Stimulated activated naive CD4-positive, alpha-beta T cell treated with Interleukin-2 at 50 U/mL for 16 hours (primary cell): ENCODE results near the gene SLC46A3.
A peak's percentile ranks its signal among the peaks of the same experiment; 100 is the strongest.
"Not testable (repeated sequence)": the region's sequence is repeated elsewhere in the genome, so short reads cannot be mapped to it uniquely, and the experiment has no call there.

ENCODE experiments used
- DNase-seq: peaks from one replicate; lab custom pipeline; 2025; lab: John Stamatoyannopoulos, UW

SLC46A3 gene, protein sequence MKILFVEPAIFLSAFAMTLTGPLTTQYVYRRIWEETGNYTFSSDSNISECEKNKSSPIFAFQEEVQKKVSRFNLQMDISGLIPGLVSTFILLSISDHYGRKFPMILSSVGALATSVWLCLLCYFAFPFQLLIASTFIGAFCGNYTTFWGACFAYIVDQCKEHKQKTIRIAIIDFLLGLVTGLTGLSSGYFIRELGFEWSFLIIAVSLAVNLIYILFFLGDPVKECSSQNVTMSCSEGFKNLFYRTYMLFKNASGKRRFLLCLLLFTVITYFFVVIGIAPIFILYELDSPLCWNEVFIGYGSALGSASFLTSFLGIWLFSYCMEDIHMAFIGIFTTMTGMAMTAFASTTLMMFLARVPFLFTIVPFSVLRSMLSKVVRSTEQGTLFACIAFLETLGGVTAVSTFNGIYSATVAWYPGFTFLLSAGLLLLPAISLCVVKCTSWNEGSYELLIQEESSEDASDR

DNA sequence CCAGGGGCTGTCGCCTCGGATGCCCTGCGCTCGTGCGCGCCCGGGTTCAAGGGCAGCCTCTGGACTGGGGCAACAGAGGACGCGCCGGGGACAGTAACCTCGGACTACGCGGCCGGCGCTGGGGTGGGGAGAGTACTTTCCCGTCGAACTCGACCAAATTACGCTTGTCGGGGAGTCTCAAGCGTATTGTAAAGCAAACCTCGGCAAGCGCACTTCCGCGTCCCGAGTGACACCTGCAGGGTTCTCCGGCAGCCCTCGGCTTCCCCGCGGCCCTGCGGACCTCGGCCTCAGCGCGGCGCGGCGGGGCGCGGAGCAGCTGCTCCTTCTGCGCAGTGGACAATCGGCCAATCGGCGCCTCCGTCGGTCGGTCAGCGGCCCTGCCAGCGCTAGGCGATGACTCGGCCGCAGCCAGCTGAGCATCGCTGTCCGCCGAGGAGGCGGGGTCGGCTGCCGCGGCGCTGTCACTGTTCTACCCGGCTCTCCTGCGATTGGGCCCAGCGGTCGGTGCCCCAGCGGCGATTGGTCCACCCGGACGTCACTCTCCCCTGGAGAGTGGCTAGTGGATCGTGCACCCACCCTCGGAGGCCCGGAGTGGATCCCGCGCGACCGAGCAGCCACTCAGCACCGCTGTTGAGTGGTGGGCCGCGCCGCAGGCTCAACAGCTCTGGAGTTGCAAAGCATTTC is at the start of gene SLC46A3:
SLC46A3 (minus strand) TSS at position 428 of the 684 bp plus-strand sequence. CDS start 972 bp downstream, outside the sequence.
- DNase-seq, result peak; percentile 97

DNA sequence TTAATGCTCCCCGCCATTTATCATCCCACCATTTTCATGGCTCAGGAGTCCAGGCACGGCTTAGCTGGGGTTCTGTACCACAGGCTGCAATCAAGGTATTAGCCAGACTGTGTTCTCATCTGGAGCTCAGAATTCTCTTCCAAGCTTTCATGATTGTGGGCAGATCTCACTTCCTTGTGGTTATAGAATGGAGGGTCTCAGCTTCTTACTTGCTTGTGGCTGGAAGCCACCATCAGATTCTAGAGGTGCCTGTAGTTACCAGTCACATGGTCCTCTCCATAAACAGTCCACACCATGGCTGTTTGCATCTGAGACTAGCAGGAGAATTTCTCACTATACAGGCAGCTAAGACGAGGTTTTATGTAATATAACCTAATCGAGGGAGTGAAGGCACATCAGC is 45.1 kb upstream of the SLC46A3 start:
- DNase-seq, result no peak

DNA sequence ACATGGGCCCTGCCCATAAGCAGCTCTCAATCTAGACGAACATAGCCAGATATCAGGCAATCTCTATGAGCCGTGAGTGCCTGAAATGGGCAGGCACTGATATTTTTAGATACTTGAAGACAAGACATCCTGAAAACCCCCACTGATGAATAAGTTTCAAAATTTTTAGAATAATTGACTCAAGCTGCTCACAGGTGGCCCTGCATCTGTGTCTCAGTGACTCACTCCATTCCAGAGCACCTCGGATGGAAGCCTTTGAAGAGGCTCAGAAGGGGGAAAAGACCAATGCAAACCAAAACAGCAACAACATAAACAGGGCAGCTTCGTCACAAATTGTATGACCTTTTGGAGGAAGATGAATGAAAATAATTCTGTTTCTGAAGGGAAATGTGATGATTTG is 42.8 kb upstream of the SLC46A3 start:
- DNase-seq, result no peak

DNA sequence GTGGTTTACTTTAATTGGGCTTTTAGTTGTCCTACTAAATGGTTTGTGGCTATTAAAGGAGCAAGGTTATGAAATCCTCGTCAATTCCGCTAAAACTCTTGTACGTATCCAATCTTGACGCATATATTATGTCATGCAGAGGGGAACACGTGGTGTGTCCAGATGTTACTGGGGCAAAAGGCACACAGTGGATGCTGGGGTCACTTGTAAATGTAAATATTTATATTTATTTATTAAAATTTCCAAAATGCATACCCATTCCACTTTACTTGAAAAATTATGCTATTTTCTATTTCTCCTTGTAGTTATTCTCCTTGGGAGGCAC is 36.7 kb upstream of the SLC46A3 start:
- DNase-seq, result no peak

DNA sequence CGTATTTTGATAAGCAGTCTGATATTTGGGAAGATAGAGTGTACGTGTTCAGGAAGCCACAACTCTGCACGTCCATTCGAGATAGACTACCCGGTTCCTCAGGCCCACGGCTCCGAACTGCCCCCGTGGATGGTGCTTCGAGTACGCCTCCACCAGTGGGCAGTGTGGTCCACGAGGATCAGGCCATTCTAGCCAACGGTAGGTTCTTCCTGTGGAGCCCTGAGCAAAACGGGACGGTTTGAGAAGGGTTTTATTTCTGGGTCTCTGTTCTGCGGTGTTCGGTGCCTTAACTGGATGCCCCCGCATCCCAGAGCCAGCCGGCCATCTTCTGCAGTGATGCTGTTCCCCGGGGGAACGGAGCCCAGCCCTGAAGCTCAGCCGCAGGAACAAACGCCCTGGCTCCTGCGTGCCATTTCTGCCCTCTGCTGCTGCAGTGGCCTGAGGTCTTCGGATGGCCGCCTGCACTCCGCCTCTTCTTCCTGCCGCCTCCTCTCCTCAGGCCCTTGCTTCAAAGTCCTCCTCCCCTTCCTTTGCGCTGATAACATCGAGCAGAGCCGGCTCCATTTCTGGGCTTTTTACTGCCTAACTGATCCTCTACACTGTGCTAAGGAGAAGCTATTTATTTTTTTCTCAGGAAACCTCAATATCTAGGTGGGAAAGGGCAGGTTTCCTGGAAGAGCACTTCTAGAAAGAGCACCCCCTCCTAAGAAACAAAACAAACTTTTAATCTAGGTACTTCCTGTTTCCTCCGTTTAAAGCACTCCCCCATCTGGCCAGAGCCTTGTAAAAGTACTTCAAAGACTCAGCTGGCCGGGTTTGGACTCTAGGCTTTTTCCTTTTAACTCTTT is 36.2 kb upstream of the SLC46A3 start:
- no peak for DNase-seq

DNA sequence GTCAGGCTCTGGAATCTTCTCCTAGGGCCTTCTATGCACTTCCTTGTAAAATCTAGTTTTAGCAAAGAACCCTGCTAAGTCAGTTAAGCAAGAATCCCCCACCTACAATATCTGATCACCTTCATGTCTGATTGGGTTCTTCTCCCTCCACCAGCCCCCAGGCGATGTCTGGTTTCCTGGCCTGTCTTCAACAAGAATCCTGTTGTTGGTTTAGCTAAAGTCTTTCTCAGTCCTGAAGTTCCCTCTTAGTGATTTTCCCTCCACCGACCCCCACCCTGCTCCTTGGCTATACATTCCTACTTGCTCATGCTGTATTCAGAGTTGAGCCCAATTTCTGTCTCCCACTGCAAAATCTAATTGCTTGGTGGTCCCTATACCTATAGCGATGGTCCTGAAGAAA is 35.2 kb upstream of the SLC46A3 start:
- DNase-seq, result no peak

DNA sequence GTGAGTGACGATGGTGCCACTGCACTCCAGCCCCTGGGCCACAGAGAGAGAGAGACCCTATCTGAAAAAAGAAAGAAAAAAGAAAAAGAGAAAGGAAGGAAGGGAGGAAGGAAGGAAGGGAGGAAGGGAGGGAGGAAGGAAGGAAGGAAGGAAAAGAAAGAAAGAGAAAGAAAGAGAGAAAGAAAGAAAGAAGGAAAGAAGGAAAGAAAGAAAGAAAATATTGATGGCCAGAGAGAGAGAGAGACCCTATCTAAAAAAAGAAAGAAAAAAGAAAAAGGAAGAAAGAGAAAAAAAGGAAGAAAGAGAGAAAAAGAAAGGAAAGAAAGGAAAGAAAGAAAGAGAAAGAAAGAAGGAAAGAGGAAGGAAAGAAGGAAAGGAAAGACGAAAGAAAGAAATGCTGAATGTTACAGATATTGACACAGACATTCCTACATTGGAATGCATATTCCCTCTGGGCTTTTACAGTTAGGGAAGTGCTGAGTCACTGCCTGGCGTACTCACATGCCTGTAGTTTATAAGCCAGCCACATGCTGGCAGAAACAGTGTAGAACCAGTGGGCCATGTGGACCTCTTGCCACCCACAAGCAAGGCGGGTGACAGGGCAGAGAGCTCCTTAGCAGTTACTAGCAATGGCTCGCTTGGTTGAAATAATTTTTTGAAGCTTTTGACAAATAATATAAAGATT is 34.6 kb upstream of the SLC46A3 start:
- no peak for DNase-seq

DNA sequence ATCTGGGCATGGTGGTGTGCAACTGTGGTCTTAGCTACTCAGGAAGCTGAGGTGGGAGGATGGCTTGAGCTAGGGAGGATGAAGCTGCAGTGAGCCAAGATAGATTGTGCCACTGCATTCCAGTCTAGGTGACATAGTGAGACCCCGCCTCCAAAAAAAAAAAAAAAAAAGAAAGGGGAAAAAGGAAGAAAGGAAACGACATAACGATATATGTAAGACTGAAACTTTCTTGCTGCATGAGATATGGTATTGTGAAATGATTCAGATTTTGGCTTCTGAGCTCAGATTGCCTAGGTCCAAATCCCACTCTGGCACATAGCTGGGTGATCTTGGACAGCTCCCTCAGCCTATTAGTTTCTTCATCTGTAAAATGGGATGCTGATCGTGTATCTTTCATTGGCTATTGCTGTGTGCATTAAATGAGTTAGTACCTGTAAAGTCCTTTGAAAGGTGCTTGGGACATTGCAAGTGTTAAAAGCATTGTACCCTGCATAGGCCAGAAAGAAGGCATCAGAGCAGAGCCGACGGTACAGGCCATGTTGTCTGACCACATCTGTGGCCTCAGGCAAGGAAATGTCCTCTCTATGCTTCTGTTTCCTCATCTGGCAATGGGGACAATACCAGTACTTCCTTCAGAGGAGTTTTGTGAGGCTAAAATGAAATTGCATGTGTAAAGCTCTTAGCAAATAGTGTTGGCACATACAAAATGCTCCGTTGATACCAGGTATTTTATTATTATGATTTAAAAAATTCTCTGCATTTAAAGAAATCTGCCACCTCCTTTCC is 32.6 kb upstream of the SLC46A3 start:
- DNase-seq, result no peak

DNA sequence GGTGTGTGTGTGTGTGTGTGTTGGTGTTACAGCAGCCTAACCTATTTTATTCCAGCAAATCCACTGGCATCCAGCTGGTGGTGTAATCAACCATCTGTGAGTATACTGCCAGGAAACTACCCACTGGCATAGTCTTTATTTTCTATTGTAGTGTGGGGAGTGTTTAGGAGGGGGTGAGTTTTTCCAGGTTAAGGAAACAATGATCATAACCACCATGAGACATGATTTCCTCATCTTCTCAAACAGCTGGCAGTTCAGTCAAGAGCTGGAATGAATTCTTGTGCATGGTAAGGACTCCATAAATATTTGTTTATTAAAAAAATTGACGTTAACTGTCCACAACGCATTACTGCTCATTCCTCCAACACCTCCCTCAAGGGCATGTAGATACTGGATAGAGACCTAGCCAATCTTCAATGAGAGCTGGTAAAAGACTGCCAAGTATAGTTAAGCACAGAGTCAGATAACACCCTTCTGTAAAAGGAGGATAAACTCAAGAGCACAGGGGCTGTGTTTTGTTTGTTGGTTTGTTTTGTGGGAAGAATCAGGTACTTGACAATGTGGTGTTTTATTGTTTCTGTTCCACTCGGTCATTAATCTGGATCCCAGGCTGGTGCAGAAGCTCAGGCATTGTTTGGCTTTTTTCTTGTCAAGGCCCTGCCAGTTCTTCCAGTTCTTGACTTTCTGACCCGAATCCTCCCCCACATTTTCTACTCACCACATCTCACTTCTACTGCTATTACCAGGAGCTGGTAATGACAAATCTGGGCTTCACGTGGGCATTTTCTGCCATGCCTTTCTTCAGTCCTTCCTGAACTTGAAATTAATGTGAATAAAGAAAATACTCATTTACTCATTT is 31.6 kb upstream of the SLC46A3 start:
- no peak for DNase-seq

DNA sequence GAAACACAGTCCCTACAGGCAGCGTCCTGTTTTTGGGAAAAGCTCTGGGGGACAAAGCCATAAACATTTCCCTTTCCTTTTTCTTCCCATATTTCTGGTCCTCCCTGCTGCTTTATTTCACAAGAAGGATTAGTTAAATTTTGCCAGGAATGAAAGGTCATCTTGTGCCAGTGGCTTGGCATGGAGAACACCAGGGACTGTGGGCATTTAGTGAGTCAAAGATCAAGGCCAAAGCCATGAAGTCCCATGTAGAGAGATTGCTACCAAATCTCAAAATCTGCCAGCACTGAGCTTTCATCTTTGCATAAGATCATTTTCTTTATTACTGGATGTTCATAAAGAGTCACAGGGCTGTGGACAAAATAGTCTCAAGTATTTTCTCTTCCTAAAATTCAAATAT is 29.1 kb upstream of the SLC46A3 start:
- DNase-seq, result no peak

DNA sequence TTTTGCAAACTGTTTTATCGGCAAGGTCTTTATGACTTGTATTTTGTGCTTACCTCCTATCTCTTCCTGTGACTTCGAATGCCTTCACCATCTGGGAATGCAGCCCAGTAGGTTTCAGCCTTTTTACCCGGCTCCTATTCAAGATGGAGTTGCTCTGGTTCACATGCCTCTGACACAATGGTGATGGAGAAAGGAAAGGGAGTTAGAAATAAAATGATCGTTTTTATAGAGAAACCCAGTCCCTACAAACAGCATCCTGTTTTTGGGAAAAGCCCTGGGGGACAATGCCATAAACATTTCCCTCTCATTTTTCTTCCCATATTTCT is 27.5 kb upstream of the SLC46A3 start:
- no peak for DNase-seq

DNA sequence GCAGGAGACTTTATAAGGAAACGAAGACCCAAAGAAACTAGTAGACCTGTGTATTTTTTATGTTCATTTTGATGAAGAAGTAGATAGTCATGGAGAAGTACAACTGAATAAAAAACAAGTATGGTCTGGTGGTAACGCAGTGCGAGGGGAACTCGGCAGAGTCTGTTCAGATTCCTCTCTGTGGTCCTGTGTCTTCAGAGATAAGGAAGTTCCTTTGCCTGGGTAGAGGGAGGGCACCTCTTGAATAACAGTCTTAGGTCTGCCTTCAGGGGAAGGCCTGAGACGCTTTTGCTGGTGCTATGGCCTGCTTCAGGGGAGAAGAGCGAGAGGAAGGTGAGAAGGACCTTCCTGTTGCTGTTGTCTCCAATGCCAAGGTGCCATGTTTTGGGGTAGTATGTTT is 25.9 kb upstream of the SLC46A3 start:
- DNase-seq, result no peak

DNA sequence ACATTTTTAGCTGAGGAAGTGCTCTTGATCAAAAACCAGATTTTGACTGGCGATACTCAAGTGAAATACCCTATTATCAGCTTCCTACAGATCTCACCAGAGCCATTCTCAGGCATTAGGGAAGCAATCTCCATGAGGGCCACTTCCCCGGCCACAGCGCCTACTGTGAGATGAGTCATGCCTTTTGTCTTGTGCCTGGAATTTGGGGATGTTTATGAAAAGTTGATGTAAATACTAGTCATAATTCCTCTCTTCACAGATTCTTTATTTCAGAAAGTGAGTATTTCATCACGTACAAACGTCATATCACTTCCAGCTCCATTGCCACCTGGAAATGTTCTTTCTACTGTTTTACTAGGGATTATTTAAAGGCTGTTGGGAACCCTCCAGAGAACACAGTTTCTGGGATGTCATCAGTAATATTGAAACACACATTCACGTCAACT is 25.3 kb upstream of the SLC46A3 start:
- no peak for DNase-seq

DNA sequence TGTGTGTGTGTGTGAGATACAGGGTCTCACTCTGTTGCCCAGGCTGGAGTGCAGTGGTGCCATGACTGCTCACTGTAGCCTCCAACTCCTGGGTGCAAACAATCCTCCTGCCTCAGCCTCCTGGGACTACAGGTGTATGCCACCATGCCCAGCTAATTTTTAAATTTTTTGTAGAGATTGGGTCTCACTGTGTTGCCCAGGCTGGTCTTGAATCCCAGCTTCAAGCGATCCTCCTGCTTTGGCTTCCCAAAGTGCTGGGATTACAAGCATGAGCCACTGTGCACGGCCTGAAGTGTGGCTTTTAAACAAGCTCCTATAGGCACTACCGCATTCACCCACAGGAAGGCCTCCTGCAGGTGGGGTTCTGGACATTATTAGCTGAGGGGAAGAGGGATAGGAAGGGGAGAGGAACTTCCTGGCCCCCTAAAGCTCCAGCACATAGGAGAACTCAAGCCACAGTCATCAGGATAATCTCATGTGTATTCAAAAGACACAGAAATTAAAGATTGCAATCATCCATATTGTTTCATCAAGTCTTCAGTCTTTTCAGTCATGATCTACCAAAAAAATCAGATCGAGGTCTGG is 24.8 kb upstream of the SLC46A3 start:
- no peak for DNase-seq

DNA sequence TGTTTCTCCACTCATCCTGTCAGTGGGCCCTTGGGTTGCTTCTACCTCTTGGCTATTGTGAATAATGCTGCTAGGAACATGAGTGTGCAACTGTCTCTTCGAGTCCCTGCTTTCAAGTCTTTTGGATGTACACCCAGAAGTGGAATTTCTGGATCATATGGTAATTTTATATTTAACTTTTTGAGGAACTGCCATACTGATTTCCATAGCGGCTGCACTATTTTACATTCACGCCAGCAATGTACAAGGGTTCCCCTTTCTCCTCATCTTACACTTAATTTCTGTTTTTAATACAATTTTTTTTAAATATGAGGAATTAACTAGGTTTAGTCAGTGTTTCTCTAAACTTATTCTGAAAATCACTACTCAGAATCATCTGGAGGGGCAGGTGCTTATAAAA is 24.2 kb upstream of the SLC46A3 start:
- DNase-seq, result no peak

DNA sequence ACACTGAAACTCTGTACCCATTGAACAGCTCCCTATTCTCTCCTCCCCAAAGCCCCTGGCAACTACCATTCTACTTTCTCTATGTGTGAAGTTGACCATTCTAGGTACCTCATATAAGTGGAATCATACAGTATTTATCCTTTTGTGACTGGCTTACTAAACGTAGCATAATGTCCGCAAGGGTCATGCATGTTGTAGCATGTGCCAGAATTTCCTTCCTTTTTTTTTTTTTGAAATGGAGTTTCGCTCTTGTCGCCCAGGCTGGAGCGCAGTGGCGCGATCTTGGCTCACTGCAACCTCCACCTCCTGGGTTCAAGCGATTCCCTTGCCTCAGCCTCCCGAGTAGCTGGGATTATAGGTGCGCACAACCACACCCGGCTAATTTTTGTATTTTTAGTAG is 23.7 kb upstream of the SLC46A3 start:
- DNase-seq, result not testable (repeated sequence)

DNA sequence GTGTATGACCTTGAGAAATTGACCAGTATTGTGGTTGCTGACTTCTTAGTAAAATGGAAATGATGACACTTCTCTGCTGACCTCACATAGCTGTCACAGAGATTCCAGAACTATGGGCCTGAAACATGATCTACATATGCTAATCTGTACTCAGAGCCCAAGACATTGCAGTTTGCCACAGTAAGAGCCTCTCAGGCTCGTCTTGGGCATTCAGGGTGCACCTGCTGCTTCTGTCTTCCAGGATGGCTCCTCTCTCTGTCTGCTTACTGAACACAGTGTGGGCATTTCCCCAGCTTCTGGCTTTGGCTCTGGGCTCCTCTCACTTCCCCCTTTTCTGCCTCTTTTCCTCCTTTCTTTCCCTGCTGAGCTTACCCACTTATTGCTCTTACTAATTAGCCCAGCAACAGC is 22.3 kb upstream of the SLC46A3 start:
- no peak for DNase-seq

DNA sequence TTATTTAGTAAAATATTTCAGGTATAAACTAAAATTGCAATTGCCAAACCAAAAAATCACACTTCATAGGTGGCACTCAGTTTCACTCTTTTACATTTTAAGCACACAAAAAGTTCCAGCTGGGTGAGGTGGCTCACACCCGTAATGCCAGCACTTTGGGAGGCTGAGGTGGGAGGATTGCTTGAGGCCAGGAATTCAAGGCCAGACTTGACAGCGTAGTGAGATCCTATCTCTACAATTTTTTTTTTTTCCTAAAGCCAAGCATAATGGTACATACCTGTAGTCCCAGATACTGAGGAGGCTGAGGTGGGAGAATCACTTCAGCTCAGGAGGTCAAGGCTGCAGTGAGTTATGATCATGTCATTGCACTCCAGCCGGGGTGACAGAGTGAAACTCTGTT is 20.6 kb upstream of the SLC46A3 start:
- no peak for DNase-seq

DNA sequence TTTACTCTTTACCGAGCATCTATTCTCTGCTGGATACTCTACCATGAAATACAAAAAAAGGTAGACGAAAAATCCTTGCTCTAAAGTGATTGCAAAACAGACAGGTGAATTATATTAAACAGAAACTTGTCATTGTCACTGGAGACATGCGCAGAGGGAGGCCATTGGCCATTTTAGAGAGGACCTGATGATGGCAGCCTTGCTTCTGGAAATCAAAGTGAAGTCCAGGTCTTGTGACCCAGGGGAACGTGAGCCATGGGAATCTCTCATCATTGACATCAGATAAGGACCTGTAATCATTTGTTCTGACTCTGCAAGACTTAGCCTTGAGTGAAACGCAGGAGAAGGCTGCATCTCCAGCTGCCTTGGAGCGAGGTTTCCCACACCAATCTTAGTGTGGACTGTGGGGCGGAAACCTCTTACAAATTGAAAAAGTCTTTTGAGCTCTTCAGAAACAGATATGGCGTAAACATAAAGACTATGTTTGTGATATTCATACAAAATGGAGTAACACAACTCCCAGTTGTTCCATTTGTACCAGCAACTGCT is 16.8 kb upstream of the SLC46A3 start:
- no peak for DNase-seq

DNA sequence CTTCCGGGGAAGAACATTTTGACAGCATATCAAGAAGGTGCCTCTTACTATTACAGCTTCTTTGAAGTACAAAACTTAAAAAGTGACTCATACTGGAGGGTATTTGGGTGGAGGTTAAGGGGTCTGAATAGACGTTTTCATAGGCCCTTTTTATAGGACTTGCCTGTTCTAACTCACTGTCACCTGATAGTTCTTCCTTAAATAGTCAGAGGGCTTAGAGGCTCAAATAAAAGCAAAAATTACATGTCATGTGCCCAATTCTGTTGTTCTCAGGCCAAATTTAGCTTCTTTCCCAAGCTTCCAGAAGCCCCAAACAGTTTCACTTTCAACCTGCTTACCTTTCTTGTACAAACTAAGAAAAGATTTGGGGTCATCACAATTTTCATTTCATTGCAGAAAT is 16.1 kb upstream of the SLC46A3 start:
- no peak for DNase-seq
